Esophagus (tissue), 2 donors: Measurements from ENCODE around the gene MUC4. TPM values are rescaled to one million over a fixed set of nuclear protein-coding genes. Genes with fewer than 3 reads are reported as not detected.
"Not testable (repeated sequence)": the region's sequence is repeated elsewhere in the genome, so short reads cannot be mapped to it uniquely, and the experiment has no call there.

Experiments
- H3K27ac ChIP-seq, 2 donors: one replicate each; pipeline ENCODE4 v1.5.1; 2013; ENCODE audit warnings: low read depth in 2 of 2, mild to moderate bottlenecking in 2 of 2, inconsistent platforms in 1 of 2, low read length in 1 of 2, moderate library complexity in 1 of 2
- H3K27me3 ChIP-seq, 2 donors: one replicate each; pipeline ENCODE4 v1.6.1; 2013; ENCODE audit warnings: low read length in 2 of 2, control low read depth in 1 of 2, mild to moderate bottlenecking in 1 of 2; ENCODE audit not compliant: insufficient read depth in 2 of 2, control insufficient read depth in 1 of 2
- H3K36me3 ChIP-seq, 2 donors: one replicate each; pipeline ENCODE4 v1.6.1; 2013; ENCODE audit warnings: low read length in 1 of 2; ENCODE audit not compliant: control insufficient read depth in 2 of 2, insufficient read depth in 2 of 2
- H3K4me1 ChIP-seq, 2 donors: one replicate each; pipeline ENCODE4 v1.6.1; 2013; ENCODE audit warnings: low read length in 1 of 2; ENCODE audit not compliant: control insufficient read depth in 2 of 2, insufficient read depth in 2 of 2
- H3K4me3 ChIP-seq, 2 donors: one replicate each; pipeline ENCODE4 v1.5.1; 2013; ENCODE audit warnings: low read length in 2 of 2, mild to moderate bottlenecking in 2 of 2, low read depth in 1 of 2, moderate library complexity in 1 of 2
- H3K9me3 ChIP-seq, 2 donors: one replicate each; pipeline ENCODE4 v1.6.1; 2013; ENCODE audit warnings: mild to moderate bottlenecking in 2 of 2, low read depth in 1 of 2, low read length in 1 of 2, moderate library complexity in 1 of 2; ENCODE audit not compliant: control insufficient read depth in 2 of 2, insufficient read depth in 1 of 2
- WGBS, 2 donors: extraction: QIAGEN DNeasy Blood & Tissue Kit; methylation state at CpG; one replicate each; pipeline ENCODE4 v1.1.7; 2013; 5-methylcytosine and 5-hydroxymethylcytosine counted together
- polyA plus RNA-seq, 2 donors: library from polyadenylated mRNA; stranded (reverse); fragments of 200-250 nt; gene quantifications; one replicate each; pipeline ENCODE4 v1.2.3, GENCODE V29; 2013
- donor health status: healthy with polysubstance abuse.
- donor health status: Bipolar disorder and iron deficiency.

The MUC4 gene
- polyA plus RNA-seq, 2 donors = 15.6 to 17.4 TPM

GRCh38 chr3:195773956-195774537 is 37.7 kb downstream of the MUC4 start:
- Histone ChIP-seq H3K9me3 (peaks cover 4 to 5% of the 10 kb centered on the region in 2 donors), H3K4me1 (no peaks in the 10 kb centered on the region), H3K4me3 (no peak overlapping the region), H3K27me3 (no peaks in the 10 kb centered on the region), H3K36me3 (no peaks in the 10 kb centered on the region), H3K27ac (no peak overlapping the region)
- 88 to 89% methylated on average over 23 of the region's 23 CpGs for WGBS, 2 donors

GRCh38 chr3:195771646-195772300 is 40.0 kb downstream of the MUC4 start:
- H3K4me1 ChIP-seq = no peaks in the 10 kb centered on the region
- no peak overlapping the region for H3K4me3 ChIP-seq
- 82 to 84% methylated on average over 14 of the region's 14 CpGs for WGBS, 2 donors
- no peaks in the 10 kb centered on the region for H3K27me3 ChIP-seq
- no peaks in the 10 kb centered on the region for H3K36me3 ChIP-seq
- peaks cover 0 to 2% of the 10 kb centered on the region in 2 donors for H3K9me3 ChIP-seq
- H3K27ac ChIP-seq = no peak overlapping the region

- H3K4me3 ChIP-seq, H3K9me3 ChIP-seq, H3K36me3 ChIP-seq, H3K27me3 ChIP-seq, H3K27ac ChIP-seq, H3K4me1 ChIP-seq: not testable (repeated sequence)
- WGBS, 2 donors = 88 to 94% methylated on average over 23 to 24 of the region's 28 CpGs
These were observed 40.7 kb downstream of the MUC4 start for GRCh38 chr3:195770841-195771645.

- H3K27ac ChIP-seq = no peak overlapping the region
- H3K9me3 ChIP-seq = peaks cover 0 to 2% of the 10 kb centered on the region in 2 donors
- H3K36me3 ChIP-seq = no peaks in the 10 kb centered on the region
- no peaks in the 10 kb centered on the region for H3K4me1 ChIP-seq
- no peak overlapping the region for H3K4me3 ChIP-seq
- no peaks in the 10 kb centered on the region for H3K27me3 ChIP-seq
- 74% methylated on average over 16 of the region's 16 CpGs for WGBS, 2 donors
These were observed 41.5 kb downstream of the MUC4 start for GRCh38 chr3:195770081-195770840.

- Histone ChIP-seq H3K36me3 (no peaks in the 10 kb centered on the region), H3K9me3 (peaks cover 0 to 2% of the 10 kb centered on the region in 2 donors), H3K27me3 (no peaks in the 10 kb centered on the region), H3K4me1 (no peaks in the 10 kb centered on the region), H3K27ac (no peak overlapping the region), H3K4me3 (no peak overlapping the region)
- WGBS, 2 donors = 92% methylated on average over 10 of the region's 10 CpGs
These were observed 42.2 kb downstream of the MUC4 start for GRCh38 chr3:195769551-195769950.

- Histone ChIP-seq H3K27ac (no peak overlapping the region), H3K4me1 (no peaks in the 10 kb centered on the region), H3K27me3 (no peaks in the 10 kb centered on the region), H3K9me3 (peaks cover 0 to 2% of the 10 kb centered on the region in 2 donors), H3K36me3 (no peaks in the 10 kb centered on the region), H3K4me3 (no peak overlapping the region)
- 69 to 75% methylated on average over 17 of the region's 17 CpGs for WGBS, 2 donors
These were observed 42.9 kb downstream of the MUC4 start for GRCh38 chr3:195768831-195769303.

- H3K9me3 ChIP-seq = peaks cover 0 to 2% of the 10 kb centered on the region in 2 donors
- 72 to 73% methylated on average over 6 of the region's 6 CpGs for WGBS, 2 donors
These were observed 43.3 kb downstream of the MUC4 start for GRCh38 chr3:195768414-195768813.

GRCh38 chr3:195767792-195768191 is 43.9 kb downstream of the MUC4 start:
- H3K9me3 ChIP-seq = peaks cover 0 to 2% of the 10 kb centered on the region in 2 donors
- no peaks in the 10 kb centered on the region for H3K27me3 ChIP-seq
- WGBS, 2 donors = 77 to 83% methylated on average over 9 to 10 of the region's 10 CpGs
- H3K27ac ChIP-seq = no peak overlapping the region
- H3K4me3 ChIP-seq = no peak overlapping the region
- H3K4me1 ChIP-seq = no peaks in the 10 kb centered on the region
- no peaks in the 10 kb centered on the region for H3K36me3 ChIP-seq

More at GRCh38 chr3:195768414-195768813, 43.3 kb downstream of the MUC4 start:
- Histone ChIP-seq H3K27me3 (no peaks in the 10 kb centered on the region), H3K4me1 (no peaks in the 10 kb centered on the region), H3K4me3 (no peak overlapping the region), H3K27ac (no peak overlapping the region), H3K36me3 (no peaks in the 10 kb centered on the region)

- Histone ChIP-seq H3K4me1 (no peaks in the 10 kb centered on the region), H3K27me3 (no peaks in the 10 kb centered on the region), H3K9me3 (peaks cover 0 to 2% of the 10 kb centered on the region in 2 donors), H3K36me3 (no peaks in the 10 kb centered on the region), H3K4me3 (no peak overlapping the region), H3K27ac (no peak overlapping the region)
- 95 to 96% methylated on average over 14 of the region's 14 CpGs for WGBS, 2 donors
These were observed 45.1 kb downstream of the MUC4 start for GRCh38 chr3:195766671-195767070.
